ENCODE results near the gene STXBP5.

STXBP5 gene

DNA sequence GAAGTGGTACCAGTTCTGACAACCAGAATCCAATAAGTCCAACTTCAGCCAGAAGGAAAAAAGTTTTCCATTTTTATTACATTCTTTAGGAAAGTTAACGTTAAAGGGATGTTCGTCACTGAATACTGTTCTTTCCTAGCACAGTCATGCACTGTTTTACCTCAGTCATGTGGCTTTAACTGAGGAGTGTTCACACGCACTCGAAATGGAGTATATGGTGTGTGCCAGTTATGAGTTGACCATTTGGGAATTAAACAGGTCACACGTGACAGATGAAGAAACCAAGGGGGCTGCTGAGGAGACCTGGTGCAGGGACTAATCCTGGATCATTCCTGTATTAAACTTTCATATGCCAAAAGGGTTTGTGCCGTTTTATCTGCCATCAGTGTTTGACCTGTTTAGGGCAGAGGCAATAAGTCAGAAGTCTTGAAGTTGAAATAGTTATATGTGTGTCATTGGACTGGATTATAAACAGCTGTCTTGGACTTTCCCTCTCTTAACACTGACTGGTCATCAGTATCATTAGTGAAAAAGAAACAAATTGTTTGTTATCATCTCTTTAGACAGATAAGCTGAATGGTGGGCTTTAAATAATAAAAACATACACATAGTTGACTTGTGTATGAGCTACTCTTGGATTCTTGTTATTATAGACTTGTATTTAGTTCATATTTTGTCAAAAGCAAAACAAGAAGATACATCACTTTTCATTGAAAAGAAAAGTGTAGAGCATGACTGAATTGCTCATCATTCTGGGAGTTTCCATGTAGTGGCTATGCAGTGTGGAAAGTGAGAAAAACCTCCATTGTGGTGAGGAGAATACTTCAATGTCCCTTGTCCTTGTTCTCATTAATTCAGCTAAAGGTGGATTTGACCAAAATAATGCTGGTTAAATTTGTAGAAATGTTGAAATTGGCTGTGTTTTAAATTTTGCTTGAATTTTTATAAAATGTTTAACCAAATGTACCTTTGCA is 180.8 kb downstream of the STXBP5 start:
- DNase-seq, result no peak

DNA sequence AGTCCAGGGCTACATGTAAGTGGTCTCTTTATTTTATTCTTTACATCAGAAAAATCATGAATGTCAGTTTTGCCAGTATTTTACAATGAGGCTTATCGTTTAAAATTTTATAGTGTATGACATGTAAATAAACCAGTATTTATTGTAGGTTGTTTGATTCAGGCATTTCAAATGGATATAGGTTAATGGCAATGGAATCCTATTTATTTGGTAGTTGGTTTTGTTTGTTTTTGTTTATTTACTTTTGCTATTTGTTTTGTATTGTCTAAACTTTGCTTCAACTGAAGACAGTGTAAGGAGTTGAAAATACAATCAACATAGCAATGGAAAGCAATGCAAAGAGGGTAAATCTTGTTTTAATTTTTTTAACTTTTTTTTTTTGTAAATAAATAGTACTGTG is 185.2 kb downstream of the STXBP5 start:
- no peak for DNase-seq

DNA sequence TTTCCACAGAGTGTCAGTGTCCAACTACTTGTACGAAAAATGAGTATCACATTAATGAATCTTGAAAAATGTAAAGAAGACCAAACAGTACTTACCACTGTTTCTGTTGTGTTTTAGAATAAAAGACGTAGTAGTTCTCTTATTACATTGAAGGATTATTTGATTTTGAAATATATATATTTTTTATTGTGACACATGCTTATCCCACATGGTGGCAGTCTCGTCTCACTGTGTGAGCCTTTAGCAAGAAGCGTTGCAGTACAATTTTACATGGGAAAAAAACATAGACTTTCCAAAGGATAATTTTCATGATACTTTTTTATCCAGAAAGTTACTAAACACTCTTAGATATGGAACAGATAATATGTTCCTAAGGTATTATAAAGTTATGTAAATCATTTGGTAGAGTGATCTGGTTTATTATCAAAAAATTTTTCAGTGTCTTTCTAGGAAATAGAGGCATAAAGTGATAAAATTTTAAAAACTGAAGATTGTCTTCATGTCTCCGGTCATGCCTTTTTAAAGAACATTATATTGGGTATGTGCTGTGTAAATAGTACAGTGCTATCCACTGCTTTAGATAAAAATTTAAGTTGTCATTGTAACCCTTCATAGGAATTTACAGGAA is 186.8 kb downstream of the STXBP5 start:
- no peak for DNase-seq

DNA sequence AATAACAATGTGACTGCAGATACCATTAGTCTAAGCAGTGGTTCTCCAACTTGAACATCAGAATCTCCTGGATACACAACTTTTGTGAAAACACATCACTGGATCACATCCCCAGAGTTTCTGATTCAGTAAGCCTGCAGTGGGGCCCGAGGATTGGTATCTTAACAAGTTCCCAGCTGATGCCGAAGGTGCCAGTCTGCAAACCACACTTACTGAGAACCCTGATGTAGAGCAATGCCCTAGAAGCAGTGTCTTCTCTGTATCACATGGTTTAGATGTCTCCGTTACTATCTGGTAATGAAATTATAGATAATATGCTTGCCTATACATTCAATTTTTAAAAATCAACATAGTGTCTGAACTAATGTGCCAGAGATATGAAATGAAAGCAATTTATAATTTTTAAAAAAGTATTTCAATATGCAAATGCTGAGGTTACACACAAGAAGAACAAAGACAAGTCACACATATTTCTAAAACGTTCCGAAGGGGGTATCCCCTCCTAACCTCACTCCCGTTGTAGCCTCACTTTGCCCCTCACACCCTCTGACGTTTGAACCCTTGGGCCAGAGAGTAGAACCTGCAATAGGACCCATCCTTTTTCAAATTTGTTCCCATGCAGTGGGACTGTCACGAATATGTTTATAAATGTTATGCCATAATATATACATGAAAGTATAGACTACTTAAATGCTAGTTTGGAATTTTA is 188.9 kb downstream of the STXBP5 start:
- no peak for DNase-seq

DNA sequence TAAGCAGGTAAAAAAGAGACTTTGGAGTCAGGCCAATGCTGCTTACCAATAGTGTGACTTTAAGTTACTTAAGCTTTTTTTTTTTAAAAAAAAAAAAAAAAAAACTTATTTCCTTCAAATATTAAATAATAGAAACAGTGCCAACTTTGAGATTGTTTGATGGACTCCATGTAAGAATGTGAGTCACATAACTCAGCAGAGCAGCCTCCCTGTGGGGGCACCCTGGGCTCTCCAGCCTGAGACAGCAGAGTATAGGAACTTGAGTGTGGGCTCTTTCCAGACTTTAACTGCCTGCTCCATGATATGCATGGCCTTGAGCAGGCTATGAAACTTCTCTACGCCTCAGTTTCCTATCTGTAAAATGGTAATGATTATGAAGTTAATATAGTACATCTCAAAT is 190.9 kb downstream of the STXBP5 start:
- no peak for DNase-seq

DNA sequence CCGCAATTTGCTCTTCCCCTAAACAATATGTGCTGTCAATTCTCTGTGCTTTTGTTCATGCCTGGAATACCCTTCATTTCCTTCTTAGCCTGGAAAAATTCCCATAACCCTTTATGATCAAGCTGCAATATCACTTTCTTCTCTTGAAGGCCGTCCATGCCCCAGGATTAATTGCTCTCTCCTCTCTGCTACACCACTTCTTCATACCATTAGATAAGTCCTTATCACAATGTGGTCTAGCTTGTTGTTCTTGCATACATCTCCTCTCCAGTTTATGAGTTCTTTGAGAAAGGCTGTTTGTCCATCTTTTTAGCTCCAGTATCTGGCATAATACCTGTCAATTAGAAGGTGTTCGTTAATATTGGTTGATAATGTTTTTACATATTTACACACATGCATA is 193.1 kb downstream of the STXBP5 start:
- no peak for DNase-seq

DNA sequence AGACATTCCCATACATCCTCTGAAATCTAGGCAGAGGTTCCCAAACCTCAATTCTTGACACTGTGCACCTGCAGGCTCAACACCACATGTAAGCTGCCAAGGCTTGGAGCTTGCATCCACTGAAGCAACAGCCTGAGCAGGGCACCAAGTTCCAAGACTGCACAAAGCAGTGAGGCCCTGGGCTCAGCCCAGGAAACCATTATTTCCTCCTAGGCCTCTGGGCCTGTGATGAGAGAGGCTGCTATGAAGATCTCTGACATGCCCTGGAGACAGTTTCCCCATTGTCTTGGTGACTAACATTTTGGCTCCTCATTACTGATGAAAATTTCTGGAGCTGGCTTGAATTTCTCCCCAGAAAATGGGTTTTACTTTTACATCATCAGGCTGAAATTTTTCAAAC is 196.8 kb downstream of the STXBP5 start:
- no peak for DNase-seq

DNA sequence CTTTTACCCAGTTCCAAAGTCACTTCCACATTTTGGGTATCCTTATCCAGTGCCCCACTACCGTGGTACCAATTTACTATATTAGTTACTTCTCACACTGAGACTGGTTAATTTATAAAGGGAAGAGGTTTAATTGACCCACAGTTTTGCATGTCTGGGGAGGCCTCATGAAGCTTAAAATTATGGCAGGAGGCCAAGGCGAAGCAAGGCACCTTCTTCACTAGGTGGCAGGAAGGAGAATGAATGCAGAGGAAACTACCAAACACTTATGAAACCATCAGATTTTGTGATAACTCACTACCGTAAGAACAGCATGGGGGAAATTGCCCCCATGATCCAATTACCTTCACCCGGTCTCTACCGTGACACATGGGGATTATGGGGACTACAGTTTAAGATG is 197.6 kb downstream of the STXBP5 start:
- DNase-seq, result no peak

DNA sequence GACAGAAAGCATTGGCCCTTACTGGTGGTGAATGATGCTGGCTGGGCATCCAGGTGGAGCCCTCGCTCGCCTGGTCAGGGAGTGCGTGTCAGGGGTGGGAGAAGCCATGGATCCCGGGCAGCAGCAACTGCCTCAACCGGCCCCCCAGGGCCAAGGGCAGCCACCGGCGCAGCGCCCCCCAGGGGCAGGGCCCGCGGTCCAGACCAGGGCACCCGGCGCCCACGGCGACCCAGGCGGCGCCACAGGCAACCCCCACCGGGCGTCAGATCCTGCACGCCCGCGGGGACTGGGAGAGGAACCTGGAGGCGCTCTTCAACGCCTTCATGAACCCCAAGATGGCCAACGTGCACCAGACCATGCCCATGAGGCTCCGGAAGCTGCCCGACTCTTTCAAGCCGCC is 202.6 kb downstream of the STXBP5 start:
- no peak for DNase-seq

DNA sequence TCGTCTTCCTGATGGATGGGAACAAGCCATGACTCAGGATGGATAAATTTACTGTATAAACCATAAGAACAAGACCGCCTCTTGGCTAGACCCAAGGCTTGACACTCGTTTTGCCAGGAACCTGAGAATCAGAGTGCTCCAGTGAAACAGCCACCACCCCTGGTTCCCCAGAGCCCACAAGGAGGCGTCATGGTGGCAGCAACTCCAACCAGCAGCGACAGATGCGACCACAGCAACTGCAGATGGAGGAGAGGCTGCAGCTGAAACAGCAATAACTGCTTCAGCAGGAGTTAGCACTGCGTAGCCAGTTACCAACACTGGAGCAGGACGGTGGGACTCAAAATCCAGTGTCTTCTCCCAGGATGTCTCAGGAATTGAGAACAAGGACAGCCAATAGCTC is 203.4 kb downstream of the STXBP5 start:
- no peak for DNase-seq

DNA sequence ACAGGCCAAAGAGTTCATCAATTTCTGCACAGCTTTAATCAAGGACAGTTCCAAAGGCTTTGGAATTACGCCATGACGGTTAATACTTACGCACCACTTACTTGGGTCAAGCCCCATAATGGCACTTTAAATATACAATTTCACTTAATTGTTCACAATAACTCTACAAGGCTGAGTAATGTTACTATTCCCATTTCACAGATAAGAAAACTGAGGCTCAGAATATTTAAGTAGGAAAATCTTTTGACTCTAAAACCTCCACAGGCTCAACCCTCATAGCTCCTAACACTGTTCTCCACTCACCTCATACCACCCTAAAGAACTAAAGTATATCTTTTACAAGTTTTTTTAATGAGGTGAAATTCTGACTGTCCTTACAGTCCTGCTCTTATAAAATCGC is 212.4 kb downstream of the STXBP5 start:
- DNase-seq, result no peak

DNA sequence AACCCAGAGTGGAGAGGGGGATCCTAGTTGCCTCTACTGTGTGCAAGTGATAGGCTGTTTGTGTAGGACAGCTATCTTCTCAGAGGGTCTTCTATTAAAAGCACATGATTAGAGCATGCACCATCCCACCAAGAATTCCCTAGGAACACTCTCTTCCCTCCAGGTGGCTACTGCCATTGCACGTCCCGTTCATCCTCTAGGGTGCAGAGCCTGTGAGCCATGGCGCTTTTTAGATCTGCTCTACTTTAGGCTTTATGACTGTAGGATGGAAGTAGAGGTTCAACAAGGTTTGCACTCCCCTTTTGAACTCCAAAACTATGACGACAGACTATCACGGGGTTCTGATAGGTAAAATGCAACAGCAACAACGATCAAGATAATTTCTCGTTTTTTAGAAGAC is 213.7 kb downstream of the STXBP5 start:
- DNase-seq, result no peak

DNA sequence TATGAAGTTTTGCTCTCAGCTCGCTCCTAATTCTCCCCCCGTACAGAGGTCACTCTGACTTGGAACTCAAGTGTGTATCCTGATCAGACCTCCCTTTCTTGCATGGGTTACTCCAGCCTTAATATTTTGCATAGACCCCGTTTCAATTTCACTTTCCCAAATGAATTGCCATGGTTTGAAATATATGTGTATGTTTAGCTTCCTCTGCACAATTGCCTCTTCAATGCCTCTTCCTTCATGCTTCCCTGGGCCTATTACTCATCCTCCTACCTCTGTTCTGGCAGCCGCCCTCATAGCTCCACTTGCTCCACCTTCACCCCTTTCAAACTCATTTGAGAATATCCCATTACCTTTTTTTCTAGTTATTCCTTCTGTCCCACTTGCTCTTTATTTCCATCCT is 214.3 kb downstream of the STXBP5 start:
- DNase-seq, result no peak

DNA sequence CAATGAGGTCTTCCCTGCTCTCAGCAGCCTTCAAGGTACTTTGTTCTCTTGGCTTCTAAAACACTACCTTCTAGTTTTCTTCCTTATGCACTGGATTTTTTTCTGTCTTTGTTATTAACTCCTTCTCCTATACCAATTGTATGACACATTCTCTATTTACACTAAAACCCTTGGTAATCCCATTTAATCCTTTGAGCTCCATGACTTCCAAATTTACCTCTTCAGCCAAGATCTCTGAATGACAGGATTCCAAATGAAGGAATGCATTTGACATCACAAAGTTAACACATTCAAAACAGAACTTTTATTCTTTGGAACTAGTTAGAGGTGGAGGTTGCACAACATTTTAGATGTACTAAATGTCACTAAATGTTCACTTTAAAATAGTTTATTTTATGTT is 217.7 kb downstream of the STXBP5 start:
- DNase-seq, result no peak

DNA sequence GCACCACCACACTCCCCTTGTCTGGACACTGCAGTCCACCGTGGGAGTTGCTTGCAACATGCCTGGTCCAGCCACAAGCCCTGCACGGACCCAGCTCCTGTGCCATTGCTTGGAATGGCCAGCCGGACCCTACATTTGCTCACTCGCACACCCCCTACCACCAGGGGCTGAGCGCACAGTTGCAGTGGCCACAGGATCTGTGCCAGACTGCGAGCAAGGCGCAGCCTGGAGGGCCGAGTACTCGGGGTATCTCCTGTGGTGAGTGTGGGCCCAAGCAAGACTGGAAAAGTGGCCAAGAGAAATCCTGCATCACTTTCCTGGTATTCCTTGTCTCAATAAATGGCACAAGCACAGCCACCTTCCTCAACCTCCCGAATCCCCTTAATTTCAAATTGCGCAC is 218.9 kb downstream of the STXBP5 start:
- no peak for DNase-seq

DNA sequence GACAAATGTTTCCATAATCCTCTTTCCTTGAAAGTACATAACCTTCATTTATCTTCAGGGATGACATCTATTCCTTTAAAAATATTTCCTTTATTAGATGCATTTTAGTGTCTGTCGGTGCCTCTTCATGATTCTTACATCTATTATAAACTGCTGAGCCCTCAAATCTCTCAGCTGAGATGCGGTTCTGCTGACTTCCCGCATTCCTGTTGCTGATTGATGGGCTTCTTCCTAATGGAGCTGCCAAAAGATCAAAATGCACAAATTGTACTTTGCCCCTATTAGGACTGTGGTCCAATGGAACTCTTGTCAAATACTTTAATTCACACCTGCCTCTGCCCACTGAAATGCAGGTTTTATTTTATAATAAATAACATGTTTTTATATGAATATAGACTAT is 225.6 kb downstream of the STXBP5 start:
- no peak for DNase-seq

DNA sequence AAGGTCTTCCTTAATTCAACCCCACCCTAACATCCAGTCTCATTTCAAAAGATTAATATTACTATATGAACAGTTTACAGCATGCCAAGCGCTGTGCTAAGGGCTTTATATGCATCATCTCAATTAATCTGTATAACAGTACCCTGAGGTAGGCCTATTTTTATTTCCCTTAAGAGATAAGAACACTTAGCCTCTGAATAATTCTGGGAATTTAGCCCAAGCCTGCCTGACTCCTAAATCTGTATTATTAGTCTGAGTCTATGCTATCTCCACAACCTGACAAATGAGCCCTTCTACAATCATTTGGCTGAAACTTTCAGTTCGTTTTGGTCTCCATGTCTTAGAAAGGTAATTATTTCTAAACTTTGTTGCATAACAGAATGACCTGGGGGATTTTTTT is 226.6 kb downstream of the STXBP5 start:
- DNase-seq, result no peak

DNA sequence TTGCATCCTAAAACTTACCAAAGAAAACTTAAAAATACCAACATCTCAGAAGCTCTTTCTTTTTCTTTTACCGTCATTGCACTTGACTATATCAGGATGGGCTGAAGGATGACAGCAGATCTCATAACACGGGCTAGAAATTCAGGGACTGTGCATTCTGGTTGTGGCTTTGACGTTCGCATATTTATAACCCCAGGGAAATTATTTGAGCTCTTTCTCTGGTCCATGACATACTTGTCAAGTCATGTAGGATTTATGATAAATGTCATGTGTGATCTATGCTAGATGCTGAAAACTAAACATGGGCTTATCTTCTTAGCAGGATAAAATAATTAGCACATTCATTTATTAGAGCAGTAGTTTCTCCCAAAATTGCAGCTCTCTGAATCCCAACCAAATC is 229.9 kb downstream of the STXBP5 start:
- no peak for DNase-seq

DNA sequence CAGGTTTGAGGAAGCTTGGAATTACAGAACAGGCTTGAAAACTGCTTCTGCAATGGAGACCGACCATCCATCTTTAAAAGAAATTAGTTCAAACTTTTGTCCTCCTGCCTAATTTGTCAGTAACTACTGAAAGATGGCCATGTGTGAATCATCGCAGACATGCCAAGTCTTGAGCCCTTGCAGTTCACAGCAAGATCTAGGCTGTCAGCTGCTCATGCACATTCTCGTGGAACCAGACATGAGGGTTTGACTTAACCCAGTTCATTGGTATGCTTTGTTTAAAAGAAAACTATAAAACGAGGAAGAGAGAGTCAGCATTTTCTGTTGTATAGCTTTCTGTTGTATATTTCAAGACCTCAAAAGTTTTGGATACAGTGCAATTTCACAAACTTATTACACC is 230.3 kb downstream of the STXBP5 start:
- no peak for DNase-seq

DNA sequence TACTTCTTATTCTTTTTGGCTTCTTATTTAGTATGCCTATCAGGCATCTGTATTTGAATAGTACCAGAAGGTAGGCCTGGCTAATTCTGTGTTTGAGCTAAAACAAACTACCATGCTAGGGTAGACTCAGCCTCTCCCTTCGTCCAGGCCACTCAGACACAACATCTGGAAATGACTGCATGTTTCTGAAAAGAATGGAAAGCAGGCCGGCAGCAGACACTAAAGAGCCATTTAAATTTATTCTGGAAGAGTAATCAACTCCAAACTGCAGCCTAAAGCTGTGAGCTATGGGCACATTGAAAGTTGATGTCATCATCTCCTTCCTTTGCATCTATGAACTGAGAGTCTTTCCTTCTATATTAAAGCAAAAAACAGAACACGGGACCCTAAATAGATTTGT is 233.4 kb downstream of the STXBP5 start:
- DNase-seq, result no peak

DNA sequence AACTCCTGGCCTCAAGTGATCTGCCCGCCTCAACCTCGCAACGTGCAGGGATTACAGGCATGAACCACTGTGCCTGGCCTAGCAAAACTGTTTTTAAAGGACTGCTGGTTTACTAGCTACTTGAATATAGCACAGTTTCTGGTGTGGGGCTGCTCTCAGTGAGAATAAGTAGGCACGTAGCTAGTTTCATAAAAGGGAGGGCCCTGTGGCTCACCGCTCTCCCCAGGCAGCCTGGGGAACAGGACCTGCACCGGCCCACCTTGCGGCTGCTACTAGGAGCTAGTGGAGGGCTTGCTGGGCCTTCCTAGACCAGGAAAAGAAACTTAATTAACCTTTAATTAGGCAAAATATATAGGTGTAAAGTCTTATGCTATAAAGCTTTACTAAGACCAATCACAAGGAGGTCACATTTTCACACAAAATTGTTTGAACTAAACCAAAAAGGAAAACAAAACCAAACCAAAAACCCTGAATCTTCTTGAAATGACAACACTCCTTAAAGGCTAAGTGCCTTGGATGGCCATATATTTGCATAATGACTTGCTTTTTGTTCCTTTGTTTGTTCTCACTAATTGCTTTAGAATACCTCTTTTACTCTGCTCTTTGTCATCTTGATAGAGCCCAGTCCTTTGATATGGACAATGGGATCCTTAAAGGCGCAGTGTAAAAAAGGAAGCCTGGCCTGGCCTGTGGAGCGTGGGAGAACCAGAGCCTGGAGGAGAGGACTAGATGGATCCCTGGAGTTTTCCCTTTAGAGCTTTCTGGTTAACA is 234.7 kb downstream of the STXBP5 start:
- DNase-seq, result no peak

Data from stimulated activated CD4-positive, alpha-beta T cell treated with anti-CD3 and anti-CD28 coated beads, Interleukin-2, amount 100 ng/mL, for 48 hours (primary cell).